Endometrium (tissue), 2 donors: Measurements from ENCODE around the gene ATP11A.

Experiments
- FAIRE-seq: peaks from 2 replicates; lab custom pipeline; 2012; peaks lifted over from hg19 to GRCh38; lab: Jason Lieb, UNC
- donor health status: control.
- donor health status: control.

The ATP11A gene

GRCh38 chr13:112761701-112762689, 72.2 kb downstream of the ATP11A start:
- FAIRE-seq, result no peak

- no peak for FAIRE-seq
Measured at GRCh38 chr13:112762690-112763080, 72.8 kb downstream of the ATP11A start.

- FAIRE-seq, result no peak
Measured at GRCh38 chr13:112764028-112764427, 74.2 kb downstream of the ATP11A start.

- FAIRE-seq, result no peak
Measured at GRCh38 chr13:112764864-112765561, 75.2 kb downstream of the ATP11A start.

GRCh38 chr13:112765731-112766130, 75.9 kb downstream of the ATP11A start:
- FAIRE-seq, result no peak

GRCh38 chr13:112766336-112766735, 76.5 kb downstream of the ATP11A start:
- no peak for FAIRE-seq

GRCh38 chr13:112767506-112768471, 78.0 kb downstream of the ATP11A start:
- FAIRE-seq, result no peak

GRCh38 chr13:112768795-112769481, 79.1 kb downstream of the ATP11A start:
- no peak for FAIRE-seq

- FAIRE-seq, result no peak
Measured at GRCh38 chr13:112769615-112770014, 79.8 kb downstream of the ATP11A start.

- FAIRE-seq, result no peak
Measured at GRCh38 chr13:112770504-112770903, 80.7 kb downstream of the ATP11A start.

- no peak for FAIRE-seq
Measured at GRCh38 chr13:112771139-112771876, 81.5 kb downstream of the ATP11A start.

GRCh38 chr13:112771877-112772538, 82.2 kb downstream of the ATP11A start:
- FAIRE-seq, result no peak

- FAIRE-seq, result no peak
Measured at GRCh38 chr13:112772539-112772909, 82.7 kb downstream of the ATP11A start.

- no peak for FAIRE-seq
Measured at GRCh38 chr13:112772929-112773328, 83.1 kb downstream of the ATP11A start.

GRCh38 chr13:112773601-112774447, 84.0 kb downstream of the ATP11A start:
- FAIRE-seq, result no peak

- no peak for FAIRE-seq
Measured at GRCh38 chr13:112774448-112774792, 84.6 kb downstream of the ATP11A start.

GRCh38 chr13:112774829-112775565, 85.2 kb downstream of the ATP11A start:
- no peak for FAIRE-seq

- no peak for FAIRE-seq
Measured at GRCh38 chr13:112775791-112776279, 86.0 kb downstream of the ATP11A start.
